SK-N-SH (cell line): ENCODE results near the gene PITPNM1. TPM values are rescaled to one million over a fixed set of nuclear protein-coding genes. Genes with fewer than 3 reads are reported as not detected.

Experiments
- CTCF ChIA-PET: fragments of 300-600, 350-600 bp; formaldehyde crosslinking; extraction: SDS; loops from one replicate; lab custom pipeline; 2021; lab: Yijun Ruan, JAX
- POLR2A ChIA-PET: fragments of 350-600 bp; sonication (Branson Sonifier 250); formaldehyde crosslinking; extraction: SDS; loops from one replicate; lab custom pipeline; 2020; ENCODE audit warnings: antibody characterized with exemption, inconsistent platforms; lab: Yijun Ruan, JAX
- DNase-seq: peaks from one replicate; pipeline ENCODE4 v3.0.0; 2012
- H2AFZ ChIP-seq: fragments of 200-600 bp; sonication (generic); 2 replicates; pipeline ENCODE4 v1.8.1; 2016; ENCODE audit warnings: antibody characterized with exemption, mild to moderate bottlenecking, low read depth
- H3F3A ChIP-seq: fragments of 200-600 bp; sonication (generic); replicated peaks from 2 replicates; pipeline ENCODE3; 2016; ENCODE audit warnings: antibody characterized with exemption, mild to moderate bottlenecking; ENCODE audit not compliant: insufficient read depth
- H3K27ac ChIP-seq, 2 experiments: fragments of 200-500 bp in 1 of 2; fragments of 200-600 bp in 1 of 2; sonication (Bioruptor generic) in 1 of 2; sonication (generic), shearing (Covaris generic) in 1 of 2; 2 replicates each; pipeline versions ENCODE4 v1.5.1 to v1.6.1; 2014 to 2016; ENCODE audit warnings: low read depth in 2 of 2, inconsistent platforms in 1 of 2, low read length in 1 of 2, mild to moderate bottlenecking in 1 of 2, mixed read lengths in 1 of 2
- H3K27me3 ChIP-seq: fragments of 200-600 bp; sonication (generic), shearing (Covaris generic); 2 replicates; pipeline ENCODE4 v1.6.1; 2016; ENCODE audit warnings: mixed run types; ENCODE audit not compliant: insufficient read depth
- H3K36me3 ChIP-seq, 2 experiments: fragments of 200-500 bp in 1 of 2; fragments of 200-600 bp in 1 of 2; sonication (Bioruptor generic) in 1 of 2; sonication (generic) in 1 of 2; replicated peaks in 1 of 2; 2 replicates each; pipeline versions ENCODE3 to v1.5.1; 2014 to 2016; ENCODE audit warnings: low read length in 1 of 2, mild to moderate bottlenecking in 1 of 2; ENCODE audit not compliant: insufficient read depth in 2 of 2, control insufficient read depth in 1 of 2
- H3K4me1 ChIP-seq, 2 experiments: fragments of 200-500 bp in 1 of 2; fragments of 200-600 bp in 1 of 2; sonication (Bioruptor generic) in 1 of 2; sonication (generic), shearing (Covaris generic) in 1 of 2; 2 replicates each; pipeline versions ENCODE4 v1.5.1 to v1.6.1; 2014 to 2016; ENCODE audit warnings: low read depth in 1 of 2, low read length in 1 of 2, mixed run types in 1 of 2; ENCODE audit not compliant: insufficient read depth in 2 of 2, control insufficient read depth in 1 of 2
- H3K4me2 ChIP-seq: fragments of 200-600 bp; sonication (generic), shearing (Covaris generic); 2 replicates; pipeline ENCODE4 v1.6.1; 2017; ENCODE audit warnings: mixed run types
- H3K4me3 ChIP-seq, 2 experiments: fragments of 200-500 bp in 1 of 2; fragments of 200-600 bp in 1 of 2; sonication (Bioruptor generic) in 1 of 2; sonication (generic), shearing (Covaris generic) in 1 of 2; 2 replicates each; pipeline versions ENCODE4 v1.5.1 to v1.8.1; 2014 to 2016; ENCODE audit warnings: low read depth in 2 of 2, inconsistent platforms in 1 of 2, low read length in 1 of 2, mild to moderate bottlenecking in 1 of 2, mixed read lengths in 1 of 2, moderate library complexity in 1 of 2
- H3K79me2 ChIP-seq: fragments of 200-600 bp; sonication (generic); 2 replicates; pipeline ENCODE4 v1.8.1; 2017; ENCODE audit warnings: mild to moderate bottlenecking; ENCODE audit not compliant: insufficient read depth
- H3K9ac ChIP-seq: fragments of 200-600 bp; sonication (generic); 2 replicates; pipeline ENCODE4 v1.6.1; 2017; ENCODE audit warnings: mixed run types
- H3K9me2 ChIP-seq: fragments of 200-600 bp; sonication (generic); 2 replicates; pipeline ENCODE4 v1.6.1; 2017; ENCODE audit warnings: mixed run types
- H3K9me3 ChIP-seq: fragments of 200-600 bp; sonication (generic); 2 replicates; pipeline ENCODE4 v1.6.1; 2017; ENCODE audit warnings: mixed run types, mild to moderate bottlenecking, moderate library complexity
- H4K20me1 ChIP-seq: fragments of 200-600 bp; sonication (generic); 2 replicates; pipeline ENCODE4 v1.6.1; 2017; ENCODE audit warnings: mild to moderate bottlenecking, mixed run types; ENCODE audit not compliant: insufficient read depth
- CTCF ChIP-seq: fragments of 200-600 bp; sonication (generic); IDR thresholded peaks from 2 replicates; pipeline ENCODE4 v1.6.1; 2017; ENCODE audit warnings: antibody characterized with exemption, mild to moderate bottlenecking, moderate library complexity
- ELF1 ChIP-seq: IDR thresholded peaks from 2 replicates; pipeline ENCODE4 v1.4.0; 2012
- FOXM1 ChIP-seq: IDR thresholded peaks from 2 replicates; pipeline ENCODE4 v1.4.0; 2012; ENCODE audit warnings: low read depth, mild to moderate bottlenecking
- GABPA ChIP-seq: IDR thresholded peaks from 2 replicates; pipeline ENCODE4 v1.4.0; 2012; ENCODE audit warnings: low read depth, mild to moderate bottlenecking
- GATA2 ChIP-seq: sonication (generic); formaldehyde crosslinking; IDR thresholded peaks from 2 replicates; pipeline ENCODE4 v1.5.0; 2020; ENCODE audit warnings: mild to moderate bottlenecking, missing genetic modification reagents
- JUND ChIP-seq: IDR thresholded peaks from 2 replicates; pipeline ENCODE4 v1.4.0; 2012
- MAX ChIP-seq: IDR thresholded peaks from 2 replicates; pipeline ENCODE4 v1.4.0; 2012; ENCODE audit warnings: low read depth
- MEF2A ChIP-seq: IDR thresholded peaks from 2 replicates; pipeline ENCODE4 v1.4.0; 2012; ENCODE audit warnings: low read depth, borderline replicate concordance
- MXI1 ChIP-seq: IDR thresholded peaks from 2 replicates; pipeline ENCODE4 v1.6.1; 2012; ENCODE audit warnings: mild to moderate bottlenecking, low read depth, low read length, improper control_type of control experiment
- NFIC ChIP-seq: IDR thresholded peaks from 2 replicates; pipeline ENCODE4 v1.4.0; 2012; ENCODE audit warnings: borderline replicate concordance
- NRF1 ChIP-seq: IDR thresholded peaks from 2 replicates; pipeline ENCODE4 v1.6.1; 2012; ENCODE audit warnings: low read depth, mild to moderate bottlenecking, low read length
- POLR2AphosphoS5 ChIP-seq: IDR thresholded peaks from 2 replicates; pipeline ENCODE4 v1.6.1; 2012; ENCODE audit warnings: low read depth, low read length
- RCOR1 ChIP-seq: fragments of 150-350 bp; IDR thresholded peaks from 2 replicates; pipeline ENCODE4 v1.6.1; 2017; ENCODE audit warnings: antibody characterized with exemption, low read length
- TAF1 ChIP-seq: IDR thresholded peaks from 2 replicates; pipeline ENCODE4 v1.6.1; 2012; ENCODE audit warnings: low read depth, mild to moderate bottlenecking, low read length, moderate library complexity, borderline replicate concordance
- TCF12 ChIP-seq: IDR thresholded peaks from 2 replicates; pipeline ENCODE4 v1.4.0; 2012
- USF1 ChIP-seq: IDR thresholded peaks from 2 replicates; pipeline ENCODE4 v1.4.0; 2012; ENCODE audit warnings: low read depth, borderline replicate concordance
- ZBTB33 ChIP-seq: IDR thresholded peaks from 2 replicates; pipeline ENCODE4 v1.4.0; 2012; ENCODE audit warnings: low read depth, borderline replicate concordance
- WGBS: methylation state at CpG from one replicate; pipeline ENCODE4 v1.1.6; 2017; ENCODE audit warnings: low lambda C conversion rate; 5-methylcytosine and 5-hydroxymethylcytosine counted together
- polyA plus RNA-seq, 3 experiments: library from polyadenylated mRNA; depleted of rRNA; stranded (reverse); fragments of >200 nt; gene quantifications; 2 replicates each; pipeline ENCODE4 v1.2.3, GENCODE V29; 2012
- TF ChIP-seq, protein P1 (sequence below): IDR thresholded peaks from 2 replicates; pipeline ENCODE4 v1.6.1; 2012; ENCODE audit warnings: mild to moderate bottlenecking, low read depth, low read length, moderate library complexity
- TF ChIP-seq, protein P2 (sequence below): fragments of 150-350 bp; IDR thresholded peaks from 2 replicates; pipeline ENCODE4 v1.6.1; 2016; ENCODE audit warnings: mild to moderate bottlenecking, low read depth, low read length
- TF ChIP-seq, protein P3 (sequence below): IDR thresholded peaks from 2 replicates; pipeline ENCODE4; 2012

PITPNM1 gene
- polyA plus RNA-seq, 1 of the 3 experiments (the other 2 are of a cell fraction), result 24.2 TPM

DNA sequence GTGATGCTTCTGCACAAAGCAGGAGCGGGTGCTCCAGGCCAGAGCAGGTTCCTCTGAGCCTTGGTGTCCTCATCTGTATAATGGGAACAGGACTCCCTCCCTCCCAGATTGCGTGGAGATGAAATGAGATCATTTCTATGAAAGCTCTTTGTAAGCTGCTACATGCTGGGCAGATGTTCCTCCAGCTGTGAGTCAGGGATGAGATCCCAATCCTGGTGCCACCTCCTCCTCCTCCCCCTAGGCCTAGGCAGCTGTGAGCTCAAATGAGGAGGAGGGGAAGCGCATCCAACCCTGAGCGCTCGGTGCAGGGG, 25.1 kb upstream of the PITPNM1 start:
- H2AFZ ChIP-seq, result no peak overlapping the region
- no peak overlapping the region for H3K4me2 ChIP-seq
- no peaks in the 10 kb centered on the region for H3K79me2 ChIP-seq
- ChIA-PET POLR2A (no interaction called here), CTCF (no interaction called here)
- H4K20me1 ChIP-seq, result no peaks in the 10 kb centered on the region
- no peaks in the 10 kb centered on the region for H3K27me3 ChIP-seq
- no peaks in the 10 kb centered on the region for H3K36me3 ChIP-seq
- peaks cover 3% of the 10 kb centered on the region for H3F3A ChIP-seq
- H3K9me2 ChIP-seq, result no peaks in the 10 kb centered on the region
- no peak overlapping the region for H3K27ac ChIP-seq
- DNase-seq, result no peak
- WGBS, result 40% methylated on average over 1 of the region's 5 CpGs
- H3K4me1 ChIP-seq, result no peaks in the 10 kb centered on the region
- H3K9ac ChIP-seq, result no peak overlapping the region
- TF ChIP-seq RCOR1, result no peak
- TF ChIP-seq FOXM1, result no peak
- no peak for TF ChIP-seq ELF1
- TF ChIP-seq, protein P1, sequence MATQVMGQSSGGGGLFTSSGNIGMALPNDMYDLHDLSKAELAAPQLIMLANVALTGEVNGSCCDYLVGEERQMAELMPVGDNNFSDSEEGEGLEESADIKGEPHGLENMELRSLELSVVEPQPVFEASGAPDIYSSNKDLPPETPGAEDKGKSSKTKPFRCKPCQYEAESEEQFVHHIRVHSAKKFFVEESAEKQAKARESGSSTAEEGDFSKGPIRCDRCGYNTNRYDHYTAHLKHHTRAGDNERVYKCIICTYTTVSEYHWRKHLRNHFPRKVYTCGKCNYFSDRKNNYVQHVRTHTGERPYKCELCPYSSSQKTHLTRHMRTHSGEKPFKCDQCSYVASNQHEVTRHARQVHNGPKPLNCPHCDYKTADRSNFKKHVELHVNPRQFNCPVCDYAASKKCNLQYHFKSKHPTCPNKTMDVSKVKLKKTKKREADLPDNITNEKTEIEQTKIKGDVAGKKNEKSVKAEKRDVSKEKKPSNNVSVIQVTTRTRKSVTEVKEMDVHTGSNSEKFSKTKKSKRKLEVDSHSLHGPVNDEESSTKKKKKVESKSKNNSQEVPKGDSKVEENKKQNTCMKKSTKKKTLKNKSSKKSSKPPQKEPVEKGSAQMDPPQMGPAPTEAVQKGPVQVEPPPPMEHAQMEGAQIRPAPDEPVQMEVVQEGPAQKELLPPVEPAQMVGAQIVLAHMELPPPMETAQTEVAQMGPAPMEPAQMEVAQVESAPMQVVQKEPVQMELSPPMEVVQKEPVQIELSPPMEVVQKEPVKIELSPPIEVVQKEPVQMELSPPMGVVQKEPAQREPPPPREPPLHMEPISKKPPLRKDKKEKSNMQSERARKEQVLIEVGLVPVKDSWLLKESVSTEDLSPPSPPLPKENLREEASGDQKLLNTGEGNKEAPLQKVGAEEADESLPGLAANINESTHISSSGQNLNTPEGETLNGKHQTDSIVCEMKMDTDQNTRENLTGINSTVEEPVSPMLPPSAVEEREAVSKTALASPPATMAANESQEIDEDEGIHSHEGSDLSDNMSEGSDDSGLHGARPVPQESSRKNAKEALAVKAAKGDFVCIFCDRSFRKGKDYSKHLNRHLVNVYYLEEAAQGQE, result no peak
- no peak for TF ChIP-seq POLR2AphosphoS5
- peaks cover 14% of the 10 kb centered on the region; the same call in 1 of the 2 replicates for H3K9me3 ChIP-seq
- no peak overlapping the region for H3K4me3 ChIP-seq

DNA sequence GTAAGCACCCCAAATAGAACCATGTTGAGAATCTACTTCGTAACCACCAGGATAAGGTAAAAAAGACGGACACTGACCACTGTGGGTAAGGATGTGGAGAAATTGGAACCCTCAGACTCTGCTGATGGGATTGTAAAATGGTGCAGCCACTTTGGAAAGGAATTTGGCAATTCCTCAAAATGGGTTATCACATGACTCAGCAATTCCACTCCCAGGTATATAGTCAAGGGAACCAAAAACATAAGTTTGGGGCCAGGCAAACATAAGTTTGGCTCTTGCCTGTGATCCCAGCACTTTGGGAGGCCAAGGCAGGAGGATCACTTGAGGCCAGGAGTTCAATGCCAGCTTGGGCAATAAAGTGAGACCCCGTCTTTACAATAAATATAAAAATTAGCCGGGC, 23.2 kb upstream of the PITPNM1 start:
- Histone ChIP-seq H3K9me2 (no peaks in the 10 kb centered on the region), H3K79me2 (no peaks in the 10 kb centered on the region), H3K4me3 (no peak overlapping the region), H3K4me1 (no peaks in the 10 kb centered on the region), H3K27ac (no peak overlapping the region), H3K36me3 (no peaks in the 10 kb centered on the region), H2AFZ (no peak overlapping the region), H3K9me3 (peaks cover 3% of the 10 kb centered on the region; the same call in 1 of the 2 replicates), H3K27me3 (no peaks in the 10 kb centered on the region), H3F3A (no peaks in the 10 kb centered on the region), H3K9ac (no peak overlapping the region), H4K20me1 (no peaks in the 10 kb centered on the region), H3K4me2 (no peak overlapping the region)
- POLR2A ChIA-PET, result no interaction called here
- CTCF ChIA-PET, result no interaction called here
- no peak for DNase-seq
- 30% methylated on average over 4 of the region's 4 CpGs for whole genome bisulfite sequencing
- TF ChIP-seq JUND (no peak), CTCF (no peak), MAX (no peak), MEF2A (no peak), USF1 (no peak), TAF1 (no peak), FOXM1 (no peak), GABPA (no peak), GATA2 (no peak), TCF12 (no peak), ZBTB33 (no peak), MXI1 (no peak), NRF1 (no peak), NFIC (no peak)
- TF ChIP-seq, protein P2, sequence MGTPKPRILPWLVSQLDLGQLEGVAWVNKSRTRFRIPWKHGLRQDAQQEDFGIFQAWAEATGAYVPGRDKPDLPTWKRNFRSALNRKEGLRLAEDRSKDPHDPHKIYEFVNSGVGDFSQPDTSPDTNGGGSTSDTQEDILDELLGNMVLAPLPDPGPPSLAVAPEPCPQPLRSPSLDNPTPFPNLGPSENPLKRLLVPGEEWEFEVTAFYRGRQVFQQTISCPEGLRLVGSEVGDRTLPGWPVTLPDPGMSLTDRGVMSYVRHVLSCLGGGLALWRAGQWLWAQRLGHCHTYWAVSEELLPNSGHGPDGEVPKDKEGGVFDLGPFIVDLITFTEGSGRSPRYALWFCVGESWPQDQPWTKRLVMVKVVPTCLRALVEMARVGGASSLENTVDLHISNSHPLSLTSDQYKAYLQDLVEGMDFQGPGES, result no peak
- TF ChIP-seq, protein P3, sequence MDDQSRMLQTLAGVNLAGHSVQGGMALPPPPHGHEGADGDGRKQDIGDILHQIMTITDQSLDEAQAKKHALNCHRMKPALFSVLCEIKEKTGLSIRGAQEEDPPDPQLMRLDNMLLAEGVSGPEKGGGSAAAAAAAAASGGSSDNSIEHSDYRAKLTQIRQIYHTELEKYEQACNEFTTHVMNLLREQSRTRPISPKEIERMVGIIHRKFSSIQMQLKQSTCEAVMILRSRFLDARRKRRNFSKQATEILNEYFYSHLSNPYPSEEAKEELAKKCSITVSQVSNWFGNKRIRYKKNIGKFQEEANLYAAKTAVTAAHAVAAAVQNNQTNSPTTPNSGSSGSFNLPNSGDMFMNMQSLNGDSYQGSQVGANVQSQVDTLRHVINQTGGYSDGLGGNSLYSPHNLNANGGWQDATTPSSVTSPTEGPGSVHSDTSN, result no peak
